GM12874 (cell line): ENCODE data around the gene CFH.

Experiments
- CTCF ChIP-seq: IDR thresholded peaks from 2 replicates; pipeline ENCODE4 v1.5.1; 2011; ENCODE audit warnings: low read depth, mild to moderate bottlenecking, control low read depth, low read length, moderate library complexity; ENCODE audit not compliant: insufficient read depth

The CFH gene

GRCh38 chr1:196623079-196623478 is 28.8 kb upstream of the CFH start:
- no peak for TF ChIP-seq CTCF

GRCh38 chr1:196628838-196629237 is 23.0 kb upstream of the CFH start:
- TF ChIP-seq CTCF, result no peak

GRCh38 chr1:196637606-196638005 is 14.2 kb upstream of the CFH start:
- TF ChIP-seq CTCF, result no peak

GRCh38 chr1:196638466-196638865 is 13.4 kb upstream of the CFH start:
- no peak for TF ChIP-seq CTCF

GRCh38 chr1:196640976-196641375 is 10.9 kb upstream of the CFH start:
- TF ChIP-seq CTCF, result no peak

GRCh38 chr1:196649990-196650389 is 1.9 kb upstream of the CFH start:
- TF ChIP-seq CTCF, result no peak

- TF ChIP-seq CTCF, result no peak
Measured at GRCh38 chr1:196650403-196650802, 1.4 kb upstream of the CFH start.

GRCh38 chr1:196651079-196651478 is 764 bp upstream of the CFH start:
- no peak for TF ChIP-seq CTCF
